Measurements from ENCODE around the gene BLMH.

- no peak for TF ChIP-seq CTCF (IDR thresholded peaks at IDR 0.05)
- TF ChIP-seq EZH2 (IDR thresholded peaks at IDR 0.05; ENCODE audit: borderline replicate concordance, insufficient read depth, low read depth, low read length, poor library complexity, severe bottlenecking): no peak
Measured at GRCh38 chr17:30243568-30243967, 48.2 kb downstream of the BLMH start.

Data from B cell (primary cell).